HCT116 (cell line): ENCODE results near the gene IL1RL1. TPM values are rescaled to one million over a fixed set of nuclear protein-coding genes. Genes with fewer than 3 reads are reported as not detected.

Source experiments
- ATAC-seq: fragments of 200-7000 bp; cut with Tn5 transposase; 2 replicates; pipeline ENCODE4 v1.9.1; 2020; ENCODE audit warnings: mild to moderate bottlenecking, moderate library complexity
- BruUV-seq: library from RNA; stranded (reverse); fragments of 400-500 nt; replicated peaks from 2 replicates; lab custom pipeline; 2021; lab: Mats Ljungman, UMichigan
- CTCF ChIA-PET: fragments of 300-600 bp; sonication (Branson Sonifier 250); formaldehyde crosslinking; loops from one replicate; lab custom pipeline; 2021; ENCODE audit warnings: antibody characterized with exemption; lab: Charles Lee
- POLR2A ChIA-PET: fragments of 300-600, 350-600 bp; sonication (Branson Sonifier 250); formaldehyde crosslinking; loops from one replicate; lab custom pipeline; 2021; ENCODE audit warnings: antibody characterized with exemption; lab: Charles Lee
- RAD21 ChIA-PET, 2 experiments: fragments of 300-600 bp; sonication (Branson Sonifier 250); formaldehyde crosslinking; loops; one replicate each; lab custom pipeline; 2023; ENCODE audit warnings: low total read pairs in 2 of 2; ENCODE audit not compliant: uncharacterized antibody in 2 of 2, unreplicated experiment in 2 of 2, low non-redundant PET in 1 of 2; lab: Charles Lee
- DNase-seq: peaks from one replicate; pipeline ENCODE4 v3.0.0-alpha.2; 2010; ENCODE audit warnings: low read depth, low spot score
- H2AFZ ChIP-seq: fragments of 200-600 bp; shearing (Covaris generic), sonication (generic); 2 replicates; pipeline ENCODE4 v1.6.1; 2017; ENCODE audit warnings: low read depth, mixed run types, mixed read lengths, antibody characterized with exemption, low read length; ENCODE audit not compliant: poor library complexity, severe bottlenecking
- H3K27ac ChIP-seq: 2 replicates; pipeline ENCODE4 v1.5.1; 2012; ENCODE audit warnings: low read depth, low read length
- H3K27me3 ChIP-seq: fragments of 200-600 bp; sonication (generic); 2 replicates; pipeline ENCODE4 v1.6.1; 2016; ENCODE audit warnings: mixed run types, low read length, mixed read lengths; ENCODE audit not compliant: insufficient read depth
- H3K36me3 ChIP-seq, 2 experiments: fragments of 200-500 bp in 1 of 2; fragments of 200-600 bp in 1 of 2; sonication (Bioruptor generic) in 1 of 2; sonication (generic) in 1 of 2; 2 replicates each; pipeline versions ENCODE4 v1.5.1 to v1.6.1; 2014 to 2016; ENCODE audit warnings: low read length in 2 of 2, inconsistent platforms in 1 of 2, mixed read lengths in 1 of 2, mixed run types in 1 of 2; ENCODE audit not compliant: insufficient read depth in 2 of 2, control insufficient read depth in 1 of 2
- H3K4me1 ChIP-seq, 2 experiments: fragments of 200-600 bp in 1 of 2; sonication (generic) in 1 of 2; 2 replicates each; pipeline versions ENCODE4 v1.5.1 to v1.6.1; 2012 to 2017; ENCODE audit warnings: low read length in 2 of 2, inconsistent platforms in 1 of 2, mild to moderate bottlenecking in 1 of 2, mixed read lengths in 1 of 2, mixed run types in 1 of 2, moderate library complexity in 1 of 2; ENCODE audit not compliant: insufficient read depth in 2 of 2, control insufficient read depth in 1 of 2
- H3K4me2 ChIP-seq: fragments of 200-600 bp; sonication (generic); 2 replicates; pipeline ENCODE4 v1.6.1; 2017; ENCODE audit warnings: mixed run types, low read length, mixed read lengths
- H3K4me3 ChIP-seq, 2 experiments: fragments of 200-600 bp in 1 of 2; sonication (generic) in 1 of 2; replicated peaks in 1 of 2; 2 replicates each; pipeline ENCODE4 v1.5.1; 2011 to 2016; ENCODE audit warnings: low read length in 2 of 2, control low read depth in 1 of 2, low read depth in 1 of 2, mild to moderate bottlenecking in 1 of 2, mixed read lengths in 1 of 2, mixed run types in 1 of 2
- H3K79me2 ChIP-seq: fragments of 200-600 bp; sonication (generic); 2 replicates; pipeline ENCODE4 v1.6.1; 2017; ENCODE audit warnings: mild to moderate bottlenecking, mixed run types, low read length, moderate library complexity, mixed read lengths; ENCODE audit not compliant: insufficient read depth
- H3K9ac ChIP-seq: fragments of 200-600 bp; sonication (generic); 2 replicates; pipeline ENCODE4 v1.6.1; 2016; ENCODE audit warnings: low read length, mixed read lengths
- H3K9me2 ChIP-seq: fragments of 200-600 bp; sonication (generic), shearing (Covaris generic); 2 replicates; pipeline ENCODE4 v1.6.1; 2017; ENCODE audit warnings: mixed run types, mild to moderate bottlenecking, moderate library complexity; ENCODE audit not compliant: insufficient read depth
- H3K9me3 ChIP-seq, 2 experiments: fragments of 200-500 bp in 1 of 2; fragments of 200-600 bp in 1 of 2; sonication (Bioruptor generic) in 1 of 2; sonication (generic) in 1 of 2; 2 replicates each; pipeline ENCODE4 v1.6.1; 2014 to 2017; ENCODE audit warnings: low read length in 2 of 2, mixed read lengths in 2 of 2, inconsistent platforms in 1 of 2, low read depth in 1 of 2, mild to moderate bottlenecking in 1 of 2, mixed run types in 1 of 2, moderate library complexity in 1 of 2; ENCODE audit not compliant: control insufficient read depth in 1 of 2, insufficient read depth in 1 of 2
- H4K20me1 ChIP-seq: fragments of 200-600 bp; sonication (generic), shearing (Covaris generic); 2 replicates; pipeline ENCODE4 v1.6.1; 2017; ENCODE audit warnings: mixed run types, mild to moderate bottlenecking, moderate library complexity; ENCODE audit not compliant: insufficient read depth
- ATF3 ChIP-seq: IDR thresholded peaks from 2 replicates; pipeline ENCODE4 v1.6.1; 2012
- CEBPB ChIP-seq: IDR thresholded peaks from 2 replicates; pipeline ENCODE4 v1.6.1; 2012; ENCODE audit warnings: low read depth
- CTCF ChIP-seq, 3 experiments: fragments of 200-600 bp in 1 of 3; sonication (generic) in 1 of 3; IDR thresholded peaks in 2 of 3; conservative IDR thresholded peaks in 1 of 3; 2 replicates each; pipeline ENCODE4 v1.5.1; 2012 to 2017; ENCODE audit warnings: low read depth in 2 of 3, low read length in 2 of 3, antibody characterized with exemption in 1 of 3, borderline replicate concordance in 1 of 3, control low read depth in 1 of 3, mild to moderate bottlenecking in 1 of 3, mixed read lengths in 1 of 3, mixed run types in 1 of 3, moderate library complexity in 1 of 3; ENCODE audit not compliant: insufficient read depth in 1 of 3
- EGR1 ChIP-seq: IDR thresholded peaks from 2 replicates; pipeline ENCODE4 v1.6.1; 2012; ENCODE audit warnings: low read depth
- ELF1 ChIP-seq: IDR thresholded peaks from 2 replicates; pipeline ENCODE4 v1.6.1; 2012; ENCODE audit warnings: low read depth, borderline replicate concordance
- EZH2 ChIP-seq: fragments of 200-600 bp; sonication (generic); IDR thresholded peaks from 2 replicates; pipeline ENCODE4 v1.6.1; 2017; ENCODE audit warnings: antibody characterized with exemption, mixed run types
- FOSL1 ChIP-seq: IDR thresholded peaks from 2 replicates; pipeline ENCODE4 v1.6.1; 2012; ENCODE audit warnings: low read depth
- MAX ChIP-seq: IDR thresholded peaks from 2 replicates; pipeline ENCODE4 v1.6.1; 2012
- POLR2A ChIP-seq: IDR thresholded peaks from 2 replicates; pipeline ENCODE4 v1.7.0; 2011; ENCODE audit warnings: borderline replicate concordance; ENCODE audit not compliant: insufficient read depth, insufficient read length; ENCODE audit errors: extremely low read depth
- RAD21 ChIP-seq: IDR thresholded peaks from 2 replicates; pipeline ENCODE4 v1.6.1; 2012; ENCODE audit warnings: low read depth, mild to moderate bottlenecking
- REST ChIP-seq: IDR thresholded peaks from 2 replicates; pipeline ENCODE4 v1.6.1; 2012; ENCODE audit warnings: low read depth
- SIN3A ChIP-seq: IDR thresholded peaks from 2 replicates; pipeline ENCODE4 v1.6.1; 2012; ENCODE audit warnings: low read depth
- SP1 ChIP-seq: IDR thresholded peaks from 2 replicates; pipeline ENCODE4 v1.6.1; 2012; ENCODE audit warnings: low read depth
- SRF ChIP-seq: IDR thresholded peaks from 2 replicates; pipeline ENCODE4 v1.6.1; 2012; ENCODE audit warnings: low read depth
- TCF7L2 ChIP-seq: IDR thresholded peaks from 2 replicates; pipeline ENCODE4 v1.7.0; 2011; ENCODE audit warnings: borderline replicate concordance, inconsistent platforms; ENCODE audit not compliant: insufficient read depth, insufficient read length; ENCODE audit errors: extremely low read depth
- ZBTB33 ChIP-seq: IDR thresholded peaks from 2 replicates; pipeline ENCODE4 v1.6.1; 2011; ENCODE audit warnings: mild to moderate bottlenecking, low read length, moderate library complexity; ENCODE audit not compliant: insufficient replicate concordance; ENCODE audit errors: extremely low read depth
- ZFX ChIP-seq: fragments of 450-650 bp; IDR thresholded peaks from 2 replicates; pipeline ENCODE4 v1.6.1; 2017
- ZNF274 ChIP-seq: fragments of 200-500 bp; sonication (Bioruptor generic); IDR thresholded peaks from 2 replicates; pipeline ENCODE4 v1.6.1; 2014; ENCODE audit warnings: mild to moderate bottlenecking, low read depth, low read length, inconsistent platforms
- intact Hi-C: fragments of 100-400 bp; cut with micrococcal nuclease; formaldehyde crosslinking; loops from 2 replicates; pipeline ENCODE4 v1.10.0; 2022
- total RNA-seq: library from RNA; stranded (reverse); gene quantifications from one replicate; pipeline ENCODE4 v1.2.1, GENCODE V29; 2021; ENCODE audit not compliant: unreplicated experiment

The IL1RL1 gene
- total RNA-seq, 1 experiment from 2014 or later, result not detected

- intact Hi-C loops, result loop anchor here (5.0 kb wide), 2 partner anchors 103 to 348 kb away; no protein-coding TSS in a partner anchor
- TF ChIP-seq ELF1 (no peak), EGR1 (no peak; the same call in 1 of the 2 replicates), ATF3 (no peak), SIN3A (no peak), CEBPB (no peak), RAD21 (peak; percentile 79), ZNF274 (no peak), SP1 (no peak), REST (no peak), SRF (no peak), POLR2A (no peak), ZFX (no peak), FOSL1 (no peak), CTCF (IDR thresholded peaks at IDR 0.05 in 2 of 3, conservative IDR thresholded peaks at IDR 0.05 in 1 of 3; ENCODE audit: borderline replicate concordance in 1 of 3, insufficient read depth in 1 of 3, low read depth in 2 of 3, low read length in 2 of 3) (peak; percentile 70 to 81 (median 78)), MAX (no peak), EZH2 (no peak), ZBTB33 (no peak), TCF7L2 (peak; percentile 45)
Observed at GRCh38 chr2:102355526-102356380, 44.4 kb downstream of the IL1RL1 start, which contains the start of gene IL18R1. TSS of gene IL18R1 (plus strand) at chr2:102355796. CDS start at chr2:102362661, 6,865 bp downstream.

More at GRCh38 chr2:102355526-102356380, 44.4 kb downstream of the IL1RL1 start, which contains the start of gene IL18R1:
- ChIA-PET RAD21 (no interaction called here), POLR2A (no interaction called here), CTCF (interaction anchor here (1.3 kb wide), 1 partner anchor 115 kb away, joined by 3 read pairs; no protein-coding TSS in a partner anchor)
- Histone ChIP-seq H3K9me3 (no peaks in the 10 kb centered on the region), H3K79me2 (no peaks in the 10 kb centered on the region), H3K27ac (no peak within 1 kb of the TSS), H3K27me3 (no peaks in the 10 kb centered on the region), H3K4me3 (peak within 1 kb of the TSS; percentile 57 to 62), H3K4me1 (peaks cover 0 to 7% of the 10 kb centered on the region in 2 experiments; a peak in 2 of 4 replicates), H2AFZ (peak within 1 kb of the TSS; percentile 96), H3K4me2 (peak within 1 kb of the TSS; percentile 79), H3K9ac (peak within 1 kb of the TSS; percentile 51), H4K20me1 (no peaks in the 10 kb centered on the region), H3K9me2 (no peaks in the 10 kb centered on the region), H3K36me3 (no peaks in the 10 kb centered on the region)
- BruUV-seq, result TSS peak; percentile 39
- ATAC-seq (peak; percentile 100), DNase-seq (peak; percentile 32)
